K562 (cell line): ENCODE measurements around the gene ZNF487. TPM values are rescaled to one million over a fixed set of nuclear protein-coding genes. Genes with fewer than 3 reads are reported as not detected.

Source experiments
- ARHGAP35 ChIP-seq: fragments of 450-650 bp; IDR thresholded peaks from 2 replicates; pipeline ENCODE4 v1.6.1; 2018; ENCODE audit not compliant: partially characterized antibody
- ATF3 ChIP-seq, 2 experiments: fragments of 450-650 bp in 1 of 2; sonication (generic) in 1 of 2; formaldehyde crosslinking in 1 of 2; IDR thresholded peaks in 1 of 2; conservative IDR thresholded peaks in 1 of 2; 2 replicates each; pipeline versions ENCODE4 v1.6.1 to v1.8.1; 2016 to 2023; ENCODE audit warnings: mild to moderate bottlenecking in 2 of 2, moderate library complexity in 2 of 2, inconsistent platforms in 1 of 2, missing genetic modification reagents in 1 of 2
- CHD4 ChIP-seq: fragments of 200-600 bp; sonication (generic); IDR thresholded peaks from 3 replicates; pipeline ENCODE4 v1.6.1; 2012; ENCODE audit warnings: low read depth, mild to moderate bottlenecking, mixed read lengths, low read length, inconsistent platforms; ENCODE audit not compliant: insufficient read depth, insufficient replicate concordance, poor library complexity, severe bottlenecking
- EP400 ChIP-seq: fragments of 450-650 bp; IDR thresholded peaks from 2 replicates; pipeline ENCODE4 v1.6.1; 2017; ENCODE audit warnings: antibody characterized with exemption, mild to moderate bottlenecking, moderate library complexity
- FOS ChIP-seq: IDR thresholded peaks from 3 replicates; pipeline ENCODE4 v1.6.1; 2011; ENCODE audit not compliant: insufficient read length; ENCODE audit errors: extremely low read depth
- FOXK2 ChIP-seq, 2 experiments: fragments of 450-650 bp; IDR thresholded peaks in 1 of 2; conservative IDR thresholded peaks in 1 of 2; 2 replicates each; pipeline ENCODE4 v1.6.1; 2016; ENCODE audit warnings: low read depth in 2 of 2, mild to moderate bottlenecking in 1 of 2
- HINFP ChIP-seq: fragments of 450-650 bp; conservative IDR thresholded peaks from 2 replicates; pipeline ENCODE4 v1.6.1; 2016; ENCODE audit warnings: missing genetic modification characterization, low read depth, mild to moderate bottlenecking, control low read depth, missing compliant biosample characterization
- MAZ ChIP-seq, 2 experiments: fragments of 450-650 bp in 1 of 2; sonication (generic) in 1 of 2; formaldehyde crosslinking; IDR thresholded peaks in 1 of 2; conservative IDR thresholded peaks in 1 of 2; 2 replicates each; pipeline versions ENCODE4 v1.4.0 to v1.5.0; 2020; ENCODE audit warnings: mild to moderate bottlenecking in 1 of 2, missing genetic modification reagents in 1 of 2
- MCM3 ChIP-seq: fragments of 450-650 bp; IDR thresholded peaks from 2 replicates; pipeline ENCODE4 v1.6.1; 2016
- NRF1 ChIP-seq, 2 experiments: fragments of 450-650 bp; IDR thresholded peaks in 1 of 2; conservative IDR thresholded peaks in 1 of 2; 2 replicates each; pipeline ENCODE4 v1.6.1; 2014; ENCODE audit warnings: mild to moderate bottlenecking in 2 of 2
- PHB ChIP-seq: fragments of 250-450 bp; sonication (Bioruptor Pico); IDR thresholded peaks from 2 replicates; pipeline ENCODE4 v1.5.0; 2021
- PML ChIP-seq: IDR thresholded peaks from 2 replicates; pipeline ENCODE4 v1.6.1; 2012; ENCODE audit warnings: low read length, inconsistent platforms
- POLR2AphosphoS2 ChIP-seq: IDR thresholded peaks from 2 replicates; pipeline ENCODE4 v1.6.1; 2012; ENCODE audit warnings: low read length, improper control_type of control experiment
- POU5F1 ChIP-seq: fragments of 150-350 bp; IDR thresholded peaks from 2 replicates; pipeline ENCODE4 v1.6.1; 2014; ENCODE audit warnings: borderline replicate concordance, low read length, low read depth, mild to moderate bottlenecking; ENCODE audit not compliant: partially characterized antibody
- RFX5 ChIP-seq: IDR thresholded peaks from 2 replicates; pipeline ENCODE4 v1.6.1; 2011; ENCODE audit warnings: low read depth, mild to moderate bottlenecking, improper control_type of control experiment, low read length
- SMARCE1 ChIP-seq: fragments of 450-650 bp; IDR thresholded peaks from 2 replicates; pipeline ENCODE4 v1.7.1; 2016; ENCODE audit warnings: mild to moderate bottlenecking
- SREBF1 ChIP-seq: fragments of 150-350 bp; IDR thresholded peaks from 2 replicates; pipeline ENCODE4 v1.6.1; 2014; ENCODE audit warnings: antibody characterized with exemption, low read depth, low read length, borderline replicate concordance
- STAG1 ChIP-seq: sonication (generic); formaldehyde crosslinking; IDR thresholded peaks from 2 replicates; pipeline ENCODE4 v1.5.0; 2020; ENCODE audit warnings: missing genetic modification reagents, borderline replicate concordance
- TCFL5 ChIP-seq: fragments of 250-450 bp; sonication (Bioruptor Pico); conservative IDR thresholded peaks from 2 replicates; pipeline ENCODE4 v1.6.1; 2021; ENCODE audit warnings: mild to moderate bottlenecking, moderate library complexity, matching md5 sums
- TFAP4 ChIP-seq: sonication (generic); formaldehyde crosslinking; IDR thresholded peaks from 2 replicates; pipeline ENCODE4 v1.8.0; 2022; ENCODE audit warnings: missing genetic modification reagents, mild to moderate bottlenecking, moderate library complexity, borderline replicate concordance
- WHSC1 ChIP-seq: IDR thresholded peaks from one replicate; pipeline ENCODE4 v1.6.1; 2012; ENCODE audit warnings: low read length, control low read depth, inconsistent platforms
- YY1 ChIP-seq, 3 experiments: IDR thresholded peaks; 2 replicates each; pipeline ENCODE4 v1.6.1; 2011; ENCODE audit warnings: low read length in 2 of 3, mild to moderate bottlenecking in 2 of 3, moderate library complexity in 2 of 3, borderline replicate concordance in 1 of 3, control low read depth in 1 of 3, low read depth in 1 of 3; ENCODE audit not compliant: insufficient read depth in 3 of 3, insufficient replicate concordance in 2 of 3, control insufficient read depth in 1 of 3, insufficient read length in 1 of 3; ENCODE audit errors: extremely low read depth in 1 of 3
- ZFP30 ChIP-seq: fragments of 250-450 bp; sonication (Bioruptor Pico); IDR thresholded peaks from 2 replicates; pipeline ENCODE4 v1.8.0; 2022; ENCODE audit warnings: moderate library complexity, mild to moderate bottlenecking, inconsistent platforms, borderline replicate concordance
- polyA plus RNA-seq, 8 experiments: library from polyadenylated mRNA; depleted of rRNA in 4 of 8; stranded (reverse) in 5 of 8; unstranded in 3 of 8; fragments of >200 nt; fragmentation: Nextera tagmentation in 2 of 8; fragmentation: Illumina TruSeq in 1 of 8; extraction: Ambion mirVana in 2 of 8; extraction: Trizol in 1 of 8; gene quantifications; 2 replicates each; pipeline versions ENCODE4 v1.2.1 to v1.2.3, GENCODE V29; 2011 to 2014; ENCODE audit warnings: inconsistent platforms in 1 of 8, missing spikeins in 1 of 8
- total RNA-seq, 7 experiments: library from RNA; depleted of rRNA in 6 of 7; stranded (reverse); fragments of >200 nt in 6 of 7; fragmentation: Illumina TruSeq in 2 of 7; extraction: Trizol in 2 of 7; gene quantifications; 2 replicates each; pipeline versions ENCODE4 v1.2.1 to v1.2.3, GENCODE V29; 2011 to 2021; ENCODE audit warnings: low replicate concordance in 1 of 7

ZNF487 gene
- total and polyA plus RNA-seq, 9 of the 15 experiments (the other 6 are each of a cell fraction or from before 2014, with no cell fraction given) = 1.9 to 6.5 (median 4.2) TPM

GRCh38 chr10:43395571-43396060 lies 41.3 kb upstream of the ZNF487 start (continued):
- TF ChIP-seq TFAP4 (0 out of 2 replicates have a peak, but pooled peaks have one; percentile 6), WHSC1 (no peak), FOS (no peak), ZFP30 (CRISPR knock-in tag) (no peak), ARHGAP35 (no peak), FOXK2 (conservative IDR thresholded peaks at IDR 0.05 in 1 of 2, IDR thresholded peaks at IDR 0.05 in 1 of 2; ENCODE audit: low read depth in 2 of 2) (no peak), TCFL5 (CRISPR knock-in tag) (no peak), CHD4 (no peak), MCM3 (no peak), YY1 (IDR thresholded peaks at IDR 0.05; ENCODE audit: borderline replicate concordance in 1 of 3, control insufficient read depth in 1 of 3, extremely low read depth in 1 of 3, insufficient read depth in 3 of 3, insufficient read length in 1 of 3, insufficient replicate concordance in 2 of 3, low read depth in 1 of 3, low read length in 2 of 3) (no peak), PML (no peak), MAZ (CRISPR knock-in tag; conservative IDR thresholded peaks at IDR 0.05 in 1 of 2, IDR thresholded peaks at IDR 0.05 in 1 of 2) (0 out of 4 replicates have a peak, but pooled peaks of 1 of the 2 experiments have one; percentile 16), RFX5 (no peak), HINFP (tag) (no peak), PHB (CRISPR knock-in tag) (no peak), POLR2AphosphoS2 (no peak), ATF3 (IDR thresholded peaks at IDR 0.05) (no peak), ATF3 (CRISPR knock-in tag; conservative IDR thresholded peaks at IDR 0.05) (no peak), STAG1 (CRISPR knock-in tag) (no peak), EP400 (no peak), SMARCE1 (no peak), POU5F1 (no peak), SREBF1 (no peak), NRF1 (conservative IDR thresholded peaks at IDR 0.05 in 1 of 2, IDR thresholded peaks at IDR 0.05 in 1 of 2) (peak; percentile 68 to 75)
